Breast epithelium (tissue), 3 donors: ENCODE data around the gene GDPD5.

Source experiments
- POLR2A ChIP-seq: fragments of 450-650 bp; IDR thresholded peaks from one replicate; pipeline ENCODE4 v1.6.1; 2016; ENCODE audit warnings: antibody characterized with exemption, mild to moderate bottlenecking, moderate library complexity
- POLR2AphosphoS5 ChIP-seq, 3 donors: sonication (generic); formaldehyde crosslinking; IDR thresholded peaks; one replicate each; pipeline ENCODE4 v1.6.1; 2017; ENCODE audit warnings: antibody characterized with exemption in 3 of 3
- TF ChIP-seq, protein P1 (sequence below), 3 donors: fragments of 450-650 bp; IDR thresholded peaks; one replicate each; pipeline ENCODE4 v1.5.1; 2016 to 2017; ENCODE audit warnings: antibody characterized with exemption in 3 of 3, mild to moderate bottlenecking in 3 of 3, moderate library complexity in 3 of 3

- TF ChIP-seq, protein P1, sequence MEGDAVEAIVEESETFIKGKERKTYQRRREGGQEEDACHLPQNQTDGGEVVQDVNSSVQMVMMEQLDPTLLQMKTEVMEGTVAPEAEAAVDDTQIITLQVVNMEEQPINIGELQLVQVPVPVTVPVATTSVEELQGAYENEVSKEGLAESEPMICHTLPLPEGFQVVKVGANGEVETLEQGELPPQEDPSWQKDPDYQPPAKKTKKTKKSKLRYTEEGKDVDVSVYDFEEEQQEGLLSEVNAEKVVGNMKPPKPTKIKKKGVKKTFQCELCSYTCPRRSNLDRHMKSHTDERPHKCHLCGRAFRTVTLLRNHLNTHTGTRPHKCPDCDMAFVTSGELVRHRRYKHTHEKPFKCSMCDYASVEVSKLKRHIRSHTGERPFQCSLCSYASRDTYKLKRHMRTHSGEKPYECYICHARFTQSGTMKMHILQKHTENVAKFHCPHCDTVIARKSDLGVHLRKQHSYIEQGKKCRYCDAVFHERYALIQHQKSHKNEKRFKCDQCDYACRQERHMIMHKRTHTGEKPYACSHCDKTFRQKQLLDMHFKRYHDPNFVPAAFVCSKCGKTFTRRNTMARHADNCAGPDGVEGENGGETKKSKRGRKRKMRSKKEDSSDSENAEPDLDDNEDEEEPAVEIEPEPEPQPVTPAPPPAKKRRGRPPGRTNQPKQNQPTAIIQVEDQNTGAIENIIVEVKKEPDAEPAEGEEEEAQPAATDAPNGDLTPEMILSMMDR (IDR thresholded peaks at IDR 0.05), result no peak
- no peak for TF ChIP-seq POLR2A
- no peak for TF ChIP-seq POLR2AphosphoS5 (IDR thresholded peaks at IDR 0.05)
These were observed 27.0 kb downstream of the GDPD5 start for GRCh38 chr11:75498556-75499255.
